Upper lobe of left lung (tissue), 4 donors: Measurements from ENCODE around the gene PAM.

Experiments
- CTCF ChIP-seq, 6 experiments: fragments of 450-650 bp in 4 of 6; fragments of 200-600 bp in 2 of 6; sonication (generic) in 2 of 6; IDR thresholded peaks; one replicate each; pipeline ENCODE4 v1.5.1; 2016 to 2019; ENCODE audit warnings: antibody characterized with exemption in 6 of 6
- POLR2A ChIP-seq, 4 donors: fragments of 450-650 bp; IDR thresholded peaks; one replicate each; pipeline ENCODE4 v1.5.1; 2016 to 2017; ENCODE audit warnings: antibody characterized with exemption in 4 of 4, mild to moderate bottlenecking in 2 of 4
- POLR2AphosphoS5 ChIP-seq, 2 donors: sonication (generic); formaldehyde crosslinking; IDR thresholded peaks; one replicate each; pipeline ENCODE4 v1.5.1; 2017; ENCODE audit warnings: antibody characterized with exemption in 2 of 2

- no peak for TF ChIP-seq CTCF (IDR thresholded peaks at IDR 0.05)
- no peak for TF ChIP-seq POLR2AphosphoS5 (IDR thresholded peaks at IDR 0.05)
- no peak for TF ChIP-seq POLR2A (IDR thresholded peaks at IDR 0.05)
Measured at GRCh38 chr5:102772273-102772672, 17.2 kb downstream of the PAM start.
